Measurements from ENCODE around the gene SDK2.

GRCh38 chr17:73390851-73391250, 253.4 kb downstream of the SDK2 start:
- TF ChIP-seq CTCF (IDR thresholded peaks at IDR 0.05): no peak
- no peak for TF ChIP-seq POLR2A (IDR thresholded peaks at IDR 0.05)

Measured in right lobe of liver (tissue), 4 donors.